ENCODE results near the gene NUAK2.
"Not testable (repeated sequence)": the region's sequence is repeated elsewhere in the genome, so short reads cannot be mapped to it uniquely, and the experiment has no call there.

Gene NUAK2

GRCh38 chr1:205298191-205298994 is 23.2 kb downstream of the NUAK2 start:
- H3K4me3 ChIP-seq (ENCODE audit: low read length in 2 of 2): no peak overlapping the region
- peaks cover 54 to 60% of the 10 kb centered on the region in 2 donors for H3K4me1 ChIP-seq (ENCODE audit: control insufficient read depth in 2 of 2, insufficient read depth in 1 of 2, low read depth in 1 of 2, low read length in 2 of 2)

GRCh38 chr1:205297546-205298177 is 23.9 kb downstream of the NUAK2 start:
- Histone ChIP-seq H2AK5ac (ENCODE audit: low read depth, low read length) (peak overlapping the region; percentile 91), H3K36me3 (replicated peaks in 1 of 2; ENCODE audit: control insufficient read depth in 2 of 2, insufficient read depth in 2 of 2, low read length in 2 of 2) (peaks cover 3 to 23% of the 10 kb centered on the region in 2 donors), H3K4me1 (ENCODE audit: control insufficient read depth in 2 of 2, insufficient read depth in 1 of 2, low read depth in 1 of 2, low read length in 2 of 2) (peaks cover 51 to 62% of the 10 kb centered on the region in 2 donors), H3K4me2 (ENCODE audit: insufficient read depth, low read length, poor library complexity, severe bottlenecking) (peak overlapping the region; percentile 35), H2BK15ac (ENCODE audit: low read length) (peak overlapping the region; percentile 34), H2BK12ac (ENCODE audit: low read length) (peak overlapping the region; percentile 33), H2AFZ (ENCODE audit: low read length) (peak overlapping the region; percentile 9), H2BK5ac (ENCODE audit: low read length) (peak overlapping the region; percentile 95), H3K4ac (ENCODE audit: low read length) (peak overlapping the region; percentile 17), H3K27ac (replicated peaks; ENCODE audit: low read length) (peak overlapping the region; percentile 93), H3K18ac (ENCODE audit: low read length) (peak overlapping the region; percentile 89), H2BK120ac (ENCODE audit: low read depth, low read length) (peak overlapping the region; percentile 84), H4K91ac (ENCODE audit: low read depth, low read length, poor library complexity) (peak overlapping the region; percentile 65)
- H3K14ac ChIP-seq (ENCODE audit: low read length); H3K79me1 ChIP-seq (ENCODE audit: low read depth, low read length); H4K8ac ChIP-seq (ENCODE audit: low read depth, low read length); H3K23ac ChIP-seq (ENCODE audit: low read depth, low read length, poor library complexity); H3K9me3 ChIP-seq (replicated peaks in 1 of 2; ENCODE audit: control insufficient read depth in 2 of 2, insufficient read depth in 1 of 2, low read depth in 1 of 2, low read length in 2 of 2); H3K4me3 ChIP-seq (ENCODE audit: low read length in 2 of 2); H3K27me3 ChIP-seq (ENCODE audit: control insufficient read depth in 3 of 3, insufficient read depth in 3 of 3, low read depth in 1 of 3, low read length in 3 of 3); DNase-seq (ENCODE audit: low spot score); H3K9ac ChIP-seq (ENCODE audit: low read depth, low read length, poor library complexity): not testable (repeated sequence)
- no CpG with 5 or more reads among the region's 5 CpGs for WGBS, 2 donors (ENCODE audit: extremely low coverage in 2 of 2, insufficient read length in 2 of 2, insufficient replicate concordance in 1 of 2)

More at GRCh38 chr1:205298191-205298994, 23.2 kb downstream of the NUAK2 start:
- H2AFZ ChIP-seq (ENCODE audit: low read length): peak overlapping the region; percentile 9
- H3K23ac ChIP-seq (ENCODE audit: low read depth, low read length, poor library complexity): no peak overlapping the region
- peak overlapping the region; percentile 91 for H2AK5ac ChIP-seq (ENCODE audit: low read depth, low read length)
- peak overlapping the region; percentile 95 for H2BK5ac ChIP-seq (ENCODE audit: low read length)
- peaks cover 9 to 30% of the 10 kb centered on the region in 2 donors for H3K36me3 ChIP-seq (replicated peaks in 1 of 2; ENCODE audit: control insufficient read depth in 2 of 2, insufficient read depth in 2 of 2, low read length in 2 of 2)
- H2BK12ac ChIP-seq (ENCODE audit: low read length): peak overlapping the region; percentile 87
- no peak for DNase-seq (ENCODE audit: low spot score)
- no peaks in the 10 kb centered on the region for H3K9me3 ChIP-seq (replicated peaks in 1 of 2; ENCODE audit: control insufficient read depth in 2 of 2, insufficient read depth in 1 of 2, low read depth in 1 of 2, low read length in 2 of 2)
- WGBS, 2 donors (ENCODE audit: extremely low coverage in 2 of 2, insufficient read length in 2 of 2, insufficient replicate concordance in 1 of 2): no CpG with 5 or more reads among the region's 9 CpGs
- H3K4me2 ChIP-seq (ENCODE audit: insufficient read depth, low read length, poor library complexity, severe bottlenecking): peak overlapping the region; percentile 35
- H3K79me1 ChIP-seq (ENCODE audit: low read depth, low read length): no peaks in the 10 kb centered on the region
- H3K27me3 ChIP-seq (ENCODE audit: control insufficient read depth in 3 of 3, insufficient read depth in 3 of 3, low read depth in 1 of 3, low read length in 3 of 3): no peaks in the 10 kb centered on the region
- H3K14ac ChIP-seq (ENCODE audit: low read length): peak overlapping the region; percentile 9
- H3K27ac ChIP-seq (replicated peaks; ENCODE audit: low read length): peak overlapping the region; percentile 93
- H2BK120ac ChIP-seq (ENCODE audit: low read depth, low read length): peak overlapping the region; percentile 84
- peak overlapping the region; percentile 96 for H4K91ac ChIP-seq (ENCODE audit: low read depth, low read length, poor library complexity)
- H2BK15ac ChIP-seq (ENCODE audit: low read length): peak overlapping the region; percentile 34
- no peak overlapping the region for H3K9ac ChIP-seq (ENCODE audit: low read depth, low read length, poor library complexity)
- peak overlapping the region; percentile 69 for H3K4ac ChIP-seq (ENCODE audit: low read length)
- peak overlapping the region; percentile 89 for H3K18ac ChIP-seq (ENCODE audit: low read length)
- no peak overlapping the region for H4K8ac ChIP-seq (ENCODE audit: low read depth, low read length)

- peak overlapping the region; percentile 98 for H3K27ac ChIP-seq (replicated peaks; ENCODE audit: low read length)
Measured at GRCh38 chr1:205296154-205296553, 25.4 kb downstream of the NUAK2 start.

GRCh38 chr1:205294934-205295333 is 26.6 kb downstream of the NUAK2 start:
- Histone ChIP-seq H3K4me2 (ENCODE audit: insufficient read depth, low read length, poor library complexity, severe bottlenecking) (peak overlapping the region; percentile 57), H3K14ac (ENCODE audit: low read length) (no peak overlapping the region), H2BK120ac (ENCODE audit: low read depth, low read length) (peak overlapping the region; percentile 88), H3K4ac (ENCODE audit: low read length) (no peak overlapping the region), H3K9me3 (replicated peaks in 1 of 2; ENCODE audit: control insufficient read depth in 2 of 2, insufficient read depth in 1 of 2, low read depth in 1 of 2, low read length in 2 of 2) (no peaks in the 10 kb centered on the region), H3K4me1 (ENCODE audit: control insufficient read depth in 2 of 2, insufficient read depth in 1 of 2, low read depth in 1 of 2, low read length in 2 of 2) (peaks cover 39 to 41% of the 10 kb centered on the region in 2 donors), H3K23ac (ENCODE audit: low read depth, low read length, poor library complexity) (no peak overlapping the region), H4K91ac (ENCODE audit: low read depth, low read length, poor library complexity) (no peak overlapping the region), H2BK5ac (ENCODE audit: low read length) (peak overlapping the region; percentile 99), H2AFZ (ENCODE audit: low read length) (peak overlapping the region; percentile 66), H4K8ac (ENCODE audit: low read depth, low read length) (no peak overlapping the region), H2AK5ac (ENCODE audit: low read depth, low read length) (peak overlapping the region; percentile 21), H2BK12ac (ENCODE audit: low read length) (no peak overlapping the region), H3K18ac (ENCODE audit: low read length) (peak overlapping the region; percentile 82), H3K27me3 (ENCODE audit: control insufficient read depth in 3 of 3, insufficient read depth in 3 of 3, low read depth in 1 of 3, low read length in 3 of 3) (no peaks in the 10 kb centered on the region), H3K79me1 (ENCODE audit: low read depth, low read length) (no peaks in the 10 kb centered on the region), H3K36me3 (replicated peaks in 1 of 2; ENCODE audit: control insufficient read depth in 2 of 2, insufficient read depth in 2 of 2, low read length in 2 of 2) (peaks cover 0 to 4% of the 10 kb centered on the region in 2 donors), H3K9ac (ENCODE audit: low read depth, low read length, poor library complexity) (no peak overlapping the region), H3K27ac (replicated peaks; ENCODE audit: low read length) (peak overlapping the region; percentile 98), H2BK15ac (ENCODE audit: low read length) (no peak overlapping the region), H3K4me3 (ENCODE audit: low read length in 2 of 2) (peak overlapping the region in 1 of 2 donors; percentile 16)
- no CpG with 5 or more reads among the region's 5 CpGs for WGBS, 2 donors (ENCODE audit: extremely low coverage in 2 of 2, insufficient read length in 2 of 2, insufficient replicate concordance in 1 of 2)
- DNase-seq (ENCODE audit: low spot score): no peak

More at GRCh38 chr1:205296154-205296553, 25.4 kb downstream of the NUAK2 start:
- Histone ChIP-seq H3K4me2 (ENCODE audit: insufficient read depth, low read length, poor library complexity, severe bottlenecking) (no peak overlapping the region), H2BK5ac (ENCODE audit: low read length) (no peak overlapping the region), H3K14ac (ENCODE audit: low read length) (no peak overlapping the region), H3K4me1 (ENCODE audit: control insufficient read depth in 2 of 2, insufficient read depth in 1 of 2, low read depth in 1 of 2, low read length in 2 of 2) (peaks cover 45 to 51% of the 10 kb centered on the region in 2 donors), H3K9ac (ENCODE audit: low read depth, low read length, poor library complexity) (no peak overlapping the region), H4K8ac (ENCODE audit: low read depth, low read length) (no peak overlapping the region), H3K36me3 (replicated peaks in 1 of 2; ENCODE audit: control insufficient read depth in 2 of 2, insufficient read depth in 2 of 2, low read length in 2 of 2) (peaks cover 0 to 13% of the 10 kb centered on the region in 2 donors), H2AFZ (ENCODE audit: low read length) (no peak overlapping the region), H3K9me3 (replicated peaks in 1 of 2; ENCODE audit: control insufficient read depth in 2 of 2, insufficient read depth in 1 of 2, low read depth in 1 of 2, low read length in 2 of 2) (no peaks in the 10 kb centered on the region), H2AK5ac (ENCODE audit: low read depth, low read length) (no peak overlapping the region), H3K27me3 (ENCODE audit: control insufficient read depth in 3 of 3, insufficient read depth in 3 of 3, low read depth in 1 of 3, low read length in 3 of 3) (no peaks in the 10 kb centered on the region), H4K91ac (ENCODE audit: low read depth, low read length, poor library complexity) (no peak overlapping the region), H2BK15ac (ENCODE audit: low read length) (no peak overlapping the region), H3K4me3 (ENCODE audit: low read length in 2 of 2) (no peak overlapping the region), H3K79me1 (ENCODE audit: low read depth, low read length) (no peaks in the 10 kb centered on the region), H3K4ac (ENCODE audit: low read length) (no peak overlapping the region), H2BK12ac (ENCODE audit: low read length) (no peak overlapping the region), H3K18ac (ENCODE audit: low read length) (peak overlapping the region; percentile 69), H3K23ac (ENCODE audit: low read depth, low read length, poor library complexity) (no peak overlapping the region), H2BK120ac (ENCODE audit: low read depth, low read length) (no peak overlapping the region)
- no CpG with 5 or more reads among the region's 2 CpGs for WGBS, 2 donors (ENCODE audit: extremely low coverage in 2 of 2, insufficient read length in 2 of 2, insufficient replicate concordance in 1 of 2)
- DNase-seq (ENCODE audit: low spot score): no peak

Data from neuronal stem cell (in vitro differentiated cells).